Activated CD8-positive, alpha-beta memory T cell treated with anti-CD3 and anti-CD28 coated beads, Interleukin-2, amount 50 U/mL, for 24 hours (primary cell): ENCODE data around the gene SPATA46.

Experiments used
- DNase-seq: peaks from one replicate; pipeline ENCODE4 v3.0.0-alpha.2; 2020; ENCODE audit errors: extremely low read depth

The SPATA46 gene

DNA sequence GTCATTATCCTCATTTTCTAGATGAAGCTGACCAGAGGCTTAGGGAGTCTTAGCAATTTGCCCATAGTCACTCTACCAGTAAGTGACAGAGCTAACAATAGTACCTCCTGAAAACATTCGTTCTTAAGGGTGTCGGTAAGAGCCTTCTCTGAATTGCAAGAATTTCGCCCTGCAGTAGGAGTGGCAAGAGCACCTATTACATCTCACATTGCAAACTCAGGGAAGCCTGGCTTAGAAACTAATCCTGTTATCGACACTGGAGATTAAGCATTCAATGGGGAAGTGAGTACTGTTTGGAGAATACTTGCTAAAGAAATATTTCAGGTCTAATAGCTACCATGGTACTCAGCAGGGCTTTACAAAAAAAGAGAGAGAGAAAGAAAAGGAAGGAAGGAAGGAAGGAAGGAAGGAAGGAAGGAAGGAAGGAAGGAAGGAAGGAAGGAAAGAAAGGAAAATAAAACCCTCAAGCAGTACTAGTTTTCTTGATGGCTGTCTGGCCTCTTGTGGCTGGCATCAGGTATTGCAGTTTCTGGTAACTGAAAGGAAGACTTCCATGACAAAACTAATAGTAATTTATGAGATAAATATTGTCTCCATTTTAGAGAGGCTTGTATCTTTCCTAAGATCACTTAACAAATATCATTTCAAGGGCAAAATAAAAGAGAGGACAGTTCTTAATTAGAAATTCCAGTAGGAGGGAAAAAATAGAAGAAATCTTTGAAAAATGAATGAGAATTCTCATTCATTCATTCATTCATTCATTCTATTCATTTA, 15.3 kb upstream of the SPATA46 start:
- no peak for DNase-seq

DNA sequence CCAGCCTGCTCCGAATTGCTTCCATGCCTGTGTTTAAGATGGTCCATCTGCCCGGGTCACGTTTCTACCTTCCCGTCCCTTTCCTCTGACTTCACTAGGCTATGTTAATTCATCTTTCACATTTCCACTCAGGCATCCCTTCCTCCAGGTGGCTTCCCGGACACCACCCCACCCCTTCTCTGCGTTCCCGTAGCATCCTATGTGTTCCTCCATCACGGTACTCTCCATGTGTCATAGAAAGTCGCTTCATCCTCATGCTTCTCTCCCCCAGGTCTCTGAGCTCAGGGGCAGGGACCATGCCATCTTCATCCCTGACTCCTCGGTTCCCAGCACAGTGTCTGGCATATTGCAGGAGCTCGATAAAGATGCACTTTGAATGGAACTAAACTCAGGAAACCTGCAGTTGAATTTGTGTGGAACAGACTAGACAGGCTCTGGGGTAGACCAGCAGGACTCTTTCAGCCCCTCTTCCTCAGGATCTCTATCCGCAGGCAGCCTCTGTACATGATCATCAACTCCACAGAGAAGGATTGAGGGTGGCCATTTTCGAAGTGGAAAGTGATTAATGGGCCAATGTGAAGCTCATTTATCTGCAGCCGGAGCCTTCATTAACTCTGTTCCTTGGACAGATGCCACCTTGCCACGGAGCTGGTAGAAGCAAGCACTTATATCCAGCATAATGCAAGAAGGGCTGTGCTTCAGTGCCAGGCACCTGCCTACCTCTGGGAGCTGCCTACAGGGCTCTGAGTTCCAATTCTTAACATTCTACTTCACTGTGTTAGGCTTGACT, 13.9 kb upstream of the SPATA46 start:
- no peak for DNase-seq

DNA sequence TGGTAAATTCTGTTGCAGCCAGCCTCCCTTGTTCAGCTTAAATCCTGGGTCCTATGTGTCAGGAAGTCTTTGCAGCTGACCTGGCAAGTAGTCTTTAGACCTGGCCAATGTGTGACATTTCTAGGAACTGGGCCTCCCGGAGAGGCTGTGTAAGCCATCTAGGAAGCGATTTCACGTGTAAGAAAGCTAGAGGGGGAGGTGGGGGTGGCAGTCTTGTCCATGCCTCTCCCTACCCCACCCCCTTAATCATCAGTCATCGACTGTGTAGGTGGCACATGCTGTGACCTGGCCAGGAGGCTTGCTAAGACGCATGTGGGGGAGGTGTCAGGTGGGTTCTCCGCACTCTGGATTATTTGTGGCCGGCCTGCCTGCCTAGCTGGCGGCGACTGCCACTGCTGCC, 13.3 kb upstream of the SPATA46 start:
- DNase-seq: no peak

DNA sequence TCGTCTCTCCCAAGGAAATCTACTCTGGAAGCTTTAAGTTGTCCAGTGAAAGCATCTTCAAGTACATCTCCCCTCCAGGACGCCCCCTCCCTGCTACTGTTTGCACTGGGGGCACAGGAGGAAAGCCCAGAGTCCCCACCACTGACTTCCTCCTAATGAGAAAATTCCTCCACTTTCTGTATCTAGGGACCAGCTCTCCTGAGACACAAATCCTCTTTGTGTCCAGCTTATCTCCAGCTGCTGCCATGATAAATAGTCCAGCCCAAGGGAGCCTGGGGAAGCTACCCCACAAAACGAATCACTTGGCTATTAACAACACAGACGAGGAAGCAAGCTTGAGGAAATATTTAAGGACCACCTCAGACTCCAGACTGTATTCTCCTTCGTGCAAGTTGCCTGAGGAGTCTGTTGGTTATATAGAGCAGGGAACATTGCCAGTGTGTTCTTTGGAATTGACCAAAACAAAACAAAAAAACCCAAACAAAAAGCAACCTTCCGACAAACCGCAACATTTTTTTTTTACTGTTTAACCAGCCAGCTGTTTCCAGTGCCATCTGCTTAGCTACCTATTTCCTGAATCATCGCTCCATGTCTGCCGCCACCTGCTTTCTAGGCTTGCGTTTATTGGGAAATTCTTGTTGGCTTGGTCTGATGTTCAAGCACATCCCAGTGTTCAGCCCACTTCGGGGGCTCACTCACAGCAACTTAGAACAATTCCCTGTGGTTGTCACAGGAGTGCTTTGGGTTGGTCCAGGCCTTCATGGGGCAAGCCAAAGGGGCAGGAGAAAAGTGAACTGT, 12.6 kb upstream of the SPATA46 start:
- no peak for DNase-seq

DNA sequence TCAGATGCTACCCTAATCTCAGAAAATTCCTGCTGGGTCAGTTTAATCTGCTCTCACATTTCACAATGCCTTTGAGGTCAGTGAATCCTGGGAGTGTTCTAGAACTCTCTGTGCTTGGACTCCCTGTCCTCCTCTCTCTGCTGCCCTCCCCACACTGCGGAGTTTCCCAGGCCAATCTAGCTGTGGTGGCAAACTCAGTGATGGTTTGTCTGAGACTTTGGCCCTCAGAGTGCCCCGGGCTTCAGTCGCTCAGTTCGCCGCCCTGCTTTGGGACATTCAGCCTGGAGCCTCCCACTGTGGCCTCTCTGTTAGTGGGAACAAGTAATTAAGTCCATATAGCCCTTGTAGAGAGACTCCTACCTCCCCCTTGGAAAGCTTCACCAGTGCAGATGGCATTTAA, 12.0 kb upstream of the SPATA46 start:
- DNase-seq: no peak

DNA sequence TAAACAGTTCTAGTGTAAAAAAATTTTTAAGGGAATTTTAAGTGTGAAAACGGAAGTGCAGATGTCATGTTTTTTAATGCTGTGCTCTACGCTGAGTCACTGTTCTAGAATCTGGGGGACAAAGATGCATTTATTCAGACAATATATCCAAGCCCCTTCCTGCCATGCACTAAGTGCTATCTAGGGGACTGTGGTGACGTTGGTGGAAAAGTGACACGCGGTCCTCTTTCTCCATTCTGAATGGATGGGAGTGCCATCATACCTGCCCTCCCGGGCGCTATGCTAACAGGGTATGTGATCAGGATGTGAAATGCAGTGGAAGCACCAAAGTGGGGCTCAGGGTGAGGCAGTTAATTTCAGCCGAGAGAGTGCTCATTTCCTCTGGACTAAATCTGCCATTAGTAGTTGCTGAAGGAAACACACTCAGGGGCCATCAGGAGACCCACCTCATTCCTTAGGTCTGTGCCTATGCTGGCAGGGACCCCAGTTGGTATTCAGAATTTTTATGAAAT, 11.5 kb upstream of the SPATA46 start:
- no peak for DNase-seq

DNA sequence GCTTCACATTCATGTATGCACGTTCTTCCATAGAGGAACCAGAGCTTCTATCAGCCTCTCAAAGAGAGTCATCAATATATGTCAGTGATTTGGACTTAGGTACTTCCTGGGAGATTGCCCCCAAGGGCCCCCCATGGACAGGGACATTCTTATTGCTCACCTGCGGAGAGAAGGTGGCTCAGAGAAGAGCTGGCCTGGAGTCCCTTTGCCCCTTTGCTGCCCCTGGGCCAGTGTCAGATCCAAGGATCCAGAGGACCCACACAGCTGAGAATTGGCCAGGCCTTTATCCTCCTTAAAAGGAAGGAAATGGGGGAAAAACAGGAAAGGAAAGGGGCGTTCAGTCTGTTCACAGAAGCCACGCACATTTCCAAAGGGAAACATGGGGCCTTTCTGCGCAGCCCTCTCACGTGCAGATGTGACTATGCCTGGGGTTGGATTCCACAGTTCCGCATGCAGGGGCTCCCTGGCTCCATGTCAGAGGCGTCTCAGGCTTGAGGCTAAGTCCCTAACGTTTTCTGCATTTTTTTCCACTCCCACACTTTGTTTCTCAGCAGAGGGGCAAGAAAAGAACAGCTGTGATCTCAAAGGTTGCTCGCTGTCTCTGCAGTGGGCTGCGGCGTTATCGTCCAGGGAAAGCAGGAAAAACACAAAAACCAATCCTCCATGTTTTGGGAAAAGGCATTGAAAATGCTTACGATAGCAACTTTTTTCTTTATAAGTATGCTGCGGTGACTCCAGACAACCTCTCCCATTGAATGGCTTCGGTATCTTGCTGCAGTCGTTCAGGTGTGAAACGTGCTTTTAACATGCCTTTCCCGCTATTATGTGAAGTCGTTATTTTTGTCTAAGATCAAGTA, 10.8 kb upstream of the SPATA46 start:
- no peak for DNase-seq

DNA sequence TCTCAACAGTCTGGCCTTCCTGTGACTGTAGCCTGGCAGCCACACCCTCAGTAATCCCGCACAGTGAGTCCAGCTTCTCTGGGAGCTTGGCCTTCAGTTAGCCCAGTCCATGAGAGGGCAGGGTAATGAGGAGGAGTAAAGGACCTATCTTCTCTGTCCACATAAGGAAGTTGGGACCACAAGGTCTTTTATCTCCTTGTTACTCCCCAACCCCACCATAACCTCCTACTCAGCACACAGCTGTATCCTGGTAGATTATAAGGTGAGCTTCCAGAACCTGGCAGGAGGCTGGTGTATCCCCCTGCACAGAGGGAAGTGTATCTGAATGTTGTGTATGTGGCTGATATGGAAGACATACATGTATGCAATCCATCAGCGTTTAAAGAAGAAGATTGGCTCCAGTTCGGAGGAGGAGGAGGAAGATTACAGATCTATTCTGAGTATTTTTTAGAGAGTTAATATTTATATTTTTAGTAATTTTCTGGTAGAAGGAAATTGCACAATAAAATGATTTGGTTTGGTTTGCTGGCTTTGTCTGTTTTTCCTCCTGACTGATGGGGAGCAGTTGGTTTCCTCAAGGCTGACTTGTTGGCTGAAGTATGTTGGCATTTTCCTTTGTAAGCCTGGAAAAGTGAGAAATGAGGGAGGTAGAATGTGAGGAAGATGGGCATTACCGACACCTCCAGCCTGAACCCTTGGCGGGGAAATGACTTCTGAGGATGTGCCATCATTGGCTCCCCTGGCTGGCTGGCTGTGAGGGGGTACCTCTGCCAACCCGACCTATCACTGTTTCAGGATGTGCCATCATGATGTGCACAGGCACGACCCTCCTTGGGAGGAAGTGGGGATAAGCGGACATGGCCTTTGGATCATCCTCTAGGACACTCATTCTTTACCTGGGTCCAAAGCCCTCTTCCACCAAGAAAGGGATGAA, 9.9 kb upstream of the SPATA46 start:
- no peak for DNase-seq

DNA sequence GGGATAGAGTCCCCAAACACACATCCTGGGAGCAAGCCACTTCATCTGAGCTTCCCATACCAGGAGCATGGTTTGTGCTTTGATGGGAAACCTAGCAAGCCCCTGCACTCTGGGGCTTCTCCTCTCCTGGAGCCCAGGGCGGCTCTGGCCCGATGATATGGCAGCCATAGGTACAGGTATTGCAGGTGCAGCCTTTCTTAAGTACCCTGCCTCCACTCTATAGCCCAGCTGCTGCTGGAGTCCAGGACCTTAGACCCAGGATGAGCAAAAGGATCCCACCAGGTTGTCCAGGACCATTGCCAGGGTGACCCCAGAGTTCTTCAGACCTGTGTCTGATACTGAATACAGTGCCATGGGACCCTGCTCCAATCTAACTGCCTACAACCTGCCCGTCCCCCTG, 9.0 kb upstream of the SPATA46 start:
- DNase-seq: no peak

DNA sequence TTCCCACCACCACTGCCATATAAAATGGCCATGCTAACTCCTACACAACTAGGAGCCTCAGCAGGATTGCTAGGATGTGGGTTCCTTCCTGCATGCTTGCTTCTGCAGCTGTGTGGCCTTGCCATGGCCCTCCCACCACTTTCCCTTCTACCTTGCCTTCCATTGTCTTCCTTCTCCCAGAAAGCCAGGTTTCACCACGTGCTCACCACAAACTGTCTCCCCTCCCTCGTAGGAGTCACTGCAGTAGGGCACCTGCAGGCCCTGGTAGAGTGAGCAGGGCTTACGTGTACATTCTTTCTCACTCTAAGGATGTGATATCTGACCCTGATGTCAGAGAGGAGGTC, 8.6 kb upstream of the SPATA46 start:
- DNase-seq: no peak

DNA sequence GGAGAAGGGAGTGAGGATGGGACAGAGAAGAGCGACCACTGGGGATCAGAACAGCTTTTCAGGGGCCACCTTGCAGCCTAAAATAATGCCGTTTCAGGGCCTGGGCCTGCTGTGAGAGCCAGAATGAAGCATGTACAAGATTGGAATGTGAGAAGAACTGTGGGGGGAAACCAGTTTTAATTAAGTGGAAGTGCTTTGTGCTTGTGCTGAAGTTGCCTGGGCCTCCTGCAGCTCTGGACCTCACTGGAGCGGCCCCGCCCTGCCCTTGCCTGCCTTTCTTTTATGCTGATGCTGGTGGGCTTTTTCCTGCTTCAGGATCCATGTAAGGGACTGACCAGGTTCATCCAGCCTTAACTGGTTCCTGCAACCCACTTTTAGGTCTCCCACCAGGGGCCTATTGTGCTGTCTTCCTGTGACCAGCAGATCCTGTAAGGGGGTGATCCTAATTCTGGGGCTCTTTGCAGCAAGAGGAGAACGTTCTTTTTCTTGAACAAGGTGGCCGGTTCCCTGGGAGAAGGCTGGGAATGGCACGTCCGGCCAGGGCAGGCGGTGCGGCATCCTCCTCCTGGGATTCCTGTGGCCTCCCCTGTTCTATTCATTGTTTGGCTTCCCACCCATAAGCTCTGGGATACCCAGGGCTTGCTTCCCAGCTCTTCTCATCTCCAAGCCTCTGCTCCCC, 8.1 kb upstream of the SPATA46 start:
- DNase-seq: no peak

DNA sequence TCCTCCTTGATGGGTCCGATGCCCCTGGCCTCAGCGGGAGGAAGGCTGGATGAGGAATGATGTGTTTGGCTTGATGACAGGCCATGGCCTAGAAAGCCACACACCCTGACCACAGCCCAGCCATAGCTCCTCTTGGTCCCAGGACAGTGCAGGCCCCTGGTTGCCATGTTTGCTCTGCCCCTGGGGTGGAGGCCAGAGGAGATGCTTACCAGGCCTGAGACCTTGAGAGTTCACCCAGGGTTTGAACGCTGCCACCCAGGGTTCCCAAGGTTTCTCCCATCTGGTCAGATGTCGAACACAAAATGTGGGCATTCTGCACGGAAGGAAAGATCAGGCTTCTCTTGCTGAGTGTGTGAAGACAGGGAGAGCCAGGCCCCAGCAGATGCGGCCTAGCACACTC, 7.5 kb upstream of the SPATA46 start:
- no peak for DNase-seq

DNA sequence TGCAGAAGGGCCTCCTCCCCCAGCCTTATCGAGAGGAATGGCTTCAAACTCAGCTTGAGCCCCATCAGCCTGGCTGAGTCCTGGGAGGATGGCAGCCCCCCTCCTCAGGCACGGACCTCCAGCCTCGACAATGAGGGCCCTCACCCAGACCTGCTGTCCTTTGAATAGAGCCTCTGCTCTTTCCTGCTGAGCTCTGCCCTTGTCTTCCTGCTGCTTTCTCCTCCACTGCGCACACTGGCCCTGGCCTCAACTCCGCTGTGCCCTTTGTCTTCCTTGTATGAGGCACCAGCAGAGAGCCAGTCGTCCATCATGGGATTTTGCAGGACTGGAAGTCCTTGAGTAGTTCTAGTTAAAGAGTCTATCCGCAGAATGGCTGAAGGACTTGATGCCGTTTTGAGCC, 6.9 kb upstream of the SPATA46 start:
- DNase-seq: no peak

DNA sequence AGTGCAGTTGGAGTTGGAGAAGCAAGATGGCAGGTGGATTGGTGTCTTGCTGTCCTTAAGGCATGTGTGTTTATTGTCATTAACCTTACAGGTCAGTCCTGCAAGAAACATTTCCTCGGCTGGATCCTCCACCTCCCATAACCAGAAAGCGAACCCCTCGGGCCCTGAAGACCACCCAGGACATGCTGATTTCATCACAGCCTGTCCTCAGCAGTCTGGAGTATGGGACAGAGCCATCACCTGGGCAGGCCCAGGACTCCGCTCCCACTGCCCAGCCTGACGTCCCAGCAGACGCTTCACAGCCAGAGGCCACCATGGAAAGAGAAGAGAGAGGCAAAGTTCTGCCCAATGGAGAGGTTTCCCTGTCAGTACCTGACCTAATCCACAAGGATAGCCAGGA, 6.4 kb upstream of the SPATA46 start:
- DNase-seq: no peak

DNA sequence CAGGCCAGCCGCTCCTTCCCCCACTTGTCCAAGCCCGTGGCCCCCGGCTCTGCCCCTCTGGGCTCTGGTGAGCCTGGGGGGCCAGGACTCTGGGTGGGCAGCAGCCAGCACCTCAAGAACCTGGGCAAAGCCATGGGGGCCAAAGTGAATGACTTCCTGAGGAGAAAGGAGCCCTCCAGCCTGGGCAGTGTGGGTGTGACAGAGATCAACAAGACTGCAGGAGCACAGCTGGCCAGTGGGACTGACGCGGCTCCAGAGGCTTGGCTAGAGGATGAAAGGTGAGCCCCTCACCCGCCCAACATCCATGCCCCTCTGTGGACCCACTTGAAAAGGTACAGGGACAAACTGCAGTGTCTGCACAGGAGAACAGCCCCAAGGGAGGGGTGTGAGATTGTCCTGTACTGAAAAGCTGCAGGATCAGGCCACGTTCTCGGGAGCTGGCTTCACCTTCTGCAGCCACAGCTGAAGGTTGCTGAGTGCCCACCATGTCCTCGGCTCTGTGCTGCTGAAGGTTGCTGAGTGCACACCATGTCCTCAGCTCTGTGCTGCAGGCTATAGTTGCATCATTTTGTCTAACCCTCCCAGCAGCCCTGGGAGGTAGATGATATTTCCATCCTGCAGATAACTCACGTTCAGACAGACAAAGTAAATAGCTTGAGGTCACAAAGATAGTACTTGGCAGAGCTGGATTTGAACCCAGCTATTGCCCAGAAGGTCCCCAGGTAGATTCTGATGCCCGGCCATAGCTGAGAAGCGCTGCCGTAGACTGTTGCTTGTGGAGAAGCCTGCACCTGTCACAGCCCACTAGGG, 5.5 kb upstream of the SPATA46 start:
- no peak for DNase-seq

DNA sequence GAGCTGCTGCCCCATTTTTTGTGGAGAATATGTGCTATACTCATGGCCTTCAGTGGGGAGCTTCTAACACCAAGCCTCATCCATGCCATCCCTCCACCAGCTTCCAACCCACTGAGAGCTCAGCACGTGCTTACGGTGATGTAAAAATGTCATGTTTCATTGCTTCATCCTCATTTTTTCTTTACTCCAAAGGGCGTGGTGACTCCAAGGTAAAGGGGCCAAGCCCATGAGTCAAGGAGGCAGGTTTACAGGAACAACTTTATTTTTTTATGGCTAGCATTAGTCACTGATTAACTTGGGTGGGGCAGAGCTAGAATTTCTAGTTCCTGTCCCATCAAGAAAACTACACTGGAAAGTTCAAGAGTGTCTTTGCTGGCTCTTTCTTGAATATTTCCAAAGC, 4.7 kb upstream of the SPATA46 start, which contains the start of gene C1orf226:
C1orf226 (plus strand) TSS at position 346 of the 400 bp plus-strand sequence. CDS start 174 bp downstream, outside the sequence.
- no peak for DNase-seq

DNA sequence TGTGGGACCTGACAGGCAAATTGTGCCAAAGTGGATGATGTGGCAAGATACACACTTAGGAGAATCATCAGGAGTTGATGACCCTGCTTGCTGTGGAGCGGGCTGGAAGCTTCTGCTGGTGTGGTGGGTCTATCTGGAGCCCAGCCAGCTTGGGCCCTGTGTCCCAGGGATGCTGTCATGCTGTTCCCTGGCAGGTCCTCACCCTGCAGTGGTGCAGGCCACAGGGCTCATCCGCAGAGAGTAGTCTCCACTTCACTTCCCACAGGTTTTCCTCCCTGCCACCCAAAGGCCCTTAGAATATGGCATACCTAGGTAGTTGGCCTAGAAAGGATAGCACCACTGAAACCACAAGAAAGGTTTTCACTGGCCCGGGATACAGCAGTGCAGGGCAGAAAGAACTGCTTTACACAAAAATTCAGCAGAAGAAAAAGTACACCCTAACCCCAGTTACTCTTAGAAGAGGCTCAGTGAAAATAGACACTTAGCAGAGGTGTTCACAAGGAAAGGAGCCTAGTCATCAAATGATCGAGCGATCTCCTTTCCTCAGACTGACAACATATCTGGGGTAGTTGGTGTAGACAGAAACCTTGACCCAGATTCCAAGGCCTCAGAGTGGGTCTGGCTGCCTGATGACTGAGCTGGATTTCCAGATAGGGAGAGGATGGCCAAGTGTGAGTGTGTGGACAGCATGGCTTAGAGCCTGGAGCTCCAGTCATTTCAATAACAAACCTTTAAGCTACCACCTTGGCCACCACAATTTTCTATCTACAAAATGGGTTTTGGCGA, 3.6 kb upstream of the SPATA46 start:
- DNase-seq: no peak

DNA sequence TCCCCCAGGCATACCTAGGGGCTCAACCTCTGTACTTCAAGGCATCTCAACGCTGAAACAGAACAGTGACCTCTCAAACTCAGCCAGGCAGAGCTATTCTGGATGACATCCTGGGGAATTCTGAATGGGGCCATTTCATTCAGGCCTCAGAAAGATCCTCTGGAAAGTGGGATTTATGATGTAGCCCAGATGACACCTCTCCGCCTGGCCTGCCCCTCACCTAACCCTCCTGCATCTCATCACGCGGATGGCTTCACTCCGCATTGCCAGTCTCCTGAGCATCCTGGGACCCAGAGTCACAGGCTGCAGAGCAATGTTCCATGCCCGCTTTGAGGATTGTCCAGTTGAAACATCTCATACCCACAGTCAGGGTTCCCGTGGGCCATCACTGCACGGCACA, 1.2 kb downstream of the SPATA46 start:
- no peak for DNase-seq
